Ishikawa (cell line): ENCODE measurements around the gene SLC16A7.

Source experiments
- CEBPB ChIP-seq: IDR thresholded peaks from 2 replicates; pipeline ENCODE4 v1.6.1; 2012
- CREB1 ChIP-seq: IDR thresholded peaks from 2 replicates; pipeline ENCODE4 v1.6.1; 2012; ENCODE audit warnings: low read depth
- EGR1 ChIP-seq: IDR thresholded peaks from 2 replicates; pipeline ENCODE4 v1.6.1; 2012
- EP300 ChIP-seq: IDR thresholded peaks from 2 replicates; pipeline ENCODE4 v1.6.1; 2012; ENCODE audit warnings: borderline replicate concordance
- FOXM1 ChIP-seq: IDR thresholded peaks from 2 replicates; pipeline ENCODE4 v1.6.1; 2012; ENCODE audit warnings: low read depth, borderline replicate concordance
- NFIC ChIP-seq: IDR thresholded peaks from 2 replicates; pipeline ENCODE4 v1.6.1; 2012
- RAD21 ChIP-seq: IDR thresholded peaks from 2 replicates; pipeline ENCODE4 v1.6.1; 2012; ENCODE audit warnings: low read depth
- TAF1 ChIP-seq: IDR thresholded peaks from 2 replicates; pipeline ENCODE4 v1.6.1; 2012; ENCODE audit warnings: low read depth, mild to moderate bottlenecking
- TCF12 ChIP-seq: IDR thresholded peaks from 2 replicates; pipeline ENCODE4 v1.6.1; 2012; ENCODE audit warnings: low read depth
- TEAD4 ChIP-seq: IDR thresholded peaks from 2 replicates; pipeline ENCODE4 v1.6.1; 2012
- YY1 ChIP-seq: IDR thresholded peaks from 2 replicates; pipeline ENCODE4 v1.6.1; 2012; ENCODE audit warnings: low read depth
- ZBTB7A ChIP-seq: IDR thresholded peaks from 2 replicates; pipeline ENCODE4 v1.6.1; 2012; ENCODE audit warnings: low read depth
- TF ChIP-seq, protein P1 (sequence below): IDR thresholded peaks from 2 replicates; pipeline ENCODE4 v1.6.1; 2012
- TF ChIP-seq, protein P2 (sequence below): IDR thresholded peaks from 2 replicates; pipeline ENCODE4 v1.6.1; 2012
- TF ChIP-seq, protein P3 (sequence below): IDR thresholded peaks from 2 replicates; pipeline ENCODE4 v1.6.1; 2012; ENCODE audit warnings: low read depth, mild to moderate bottlenecking

The SLC16A7 gene

GRCh38 chr12:59574406-59574805 lies 21.4 kb upstream of the SLC16A7 start:
- no peak for TF ChIP-seq CREB1

GRCh38 chr12:59575826-59576225 lies 20.0 kb upstream of the SLC16A7 start:
- TF ChIP-seq YY1 (no peak), EGR1 (no peak), NFIC (no peak), RAD21 (no peak), FOXM1 (no peak), ZBTB7A (no peak), CREB1 (no peak), CEBPB (no peak), TEAD4 (no peak), TCF12 (no peak)
- TF ChIP-seq, protein P1, sequence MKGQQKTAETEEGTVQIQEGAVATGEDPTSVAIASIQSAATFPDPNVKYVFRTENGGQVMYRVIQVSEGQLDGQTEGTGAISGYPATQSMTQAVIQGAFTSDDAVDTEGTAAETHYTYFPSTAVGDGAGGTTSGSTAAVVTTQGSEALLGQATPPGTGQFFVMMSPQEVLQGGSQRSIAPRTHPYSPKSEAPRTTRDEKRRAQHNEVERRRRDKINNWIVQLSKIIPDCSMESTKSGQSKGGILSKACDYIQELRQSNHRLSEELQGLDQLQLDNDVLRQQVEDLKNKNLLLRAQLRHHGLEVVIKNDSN = no peak
- TF ChIP-seq, protein P2, sequence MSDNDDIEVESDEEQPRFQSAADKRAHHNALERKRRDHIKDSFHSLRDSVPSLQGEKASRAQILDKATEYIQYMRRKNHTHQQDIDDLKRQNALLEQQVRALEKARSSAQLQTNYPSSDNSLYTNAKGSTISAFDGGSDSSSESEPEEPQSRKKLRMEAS = no peak
- TF ChIP-seq, protein P3, sequence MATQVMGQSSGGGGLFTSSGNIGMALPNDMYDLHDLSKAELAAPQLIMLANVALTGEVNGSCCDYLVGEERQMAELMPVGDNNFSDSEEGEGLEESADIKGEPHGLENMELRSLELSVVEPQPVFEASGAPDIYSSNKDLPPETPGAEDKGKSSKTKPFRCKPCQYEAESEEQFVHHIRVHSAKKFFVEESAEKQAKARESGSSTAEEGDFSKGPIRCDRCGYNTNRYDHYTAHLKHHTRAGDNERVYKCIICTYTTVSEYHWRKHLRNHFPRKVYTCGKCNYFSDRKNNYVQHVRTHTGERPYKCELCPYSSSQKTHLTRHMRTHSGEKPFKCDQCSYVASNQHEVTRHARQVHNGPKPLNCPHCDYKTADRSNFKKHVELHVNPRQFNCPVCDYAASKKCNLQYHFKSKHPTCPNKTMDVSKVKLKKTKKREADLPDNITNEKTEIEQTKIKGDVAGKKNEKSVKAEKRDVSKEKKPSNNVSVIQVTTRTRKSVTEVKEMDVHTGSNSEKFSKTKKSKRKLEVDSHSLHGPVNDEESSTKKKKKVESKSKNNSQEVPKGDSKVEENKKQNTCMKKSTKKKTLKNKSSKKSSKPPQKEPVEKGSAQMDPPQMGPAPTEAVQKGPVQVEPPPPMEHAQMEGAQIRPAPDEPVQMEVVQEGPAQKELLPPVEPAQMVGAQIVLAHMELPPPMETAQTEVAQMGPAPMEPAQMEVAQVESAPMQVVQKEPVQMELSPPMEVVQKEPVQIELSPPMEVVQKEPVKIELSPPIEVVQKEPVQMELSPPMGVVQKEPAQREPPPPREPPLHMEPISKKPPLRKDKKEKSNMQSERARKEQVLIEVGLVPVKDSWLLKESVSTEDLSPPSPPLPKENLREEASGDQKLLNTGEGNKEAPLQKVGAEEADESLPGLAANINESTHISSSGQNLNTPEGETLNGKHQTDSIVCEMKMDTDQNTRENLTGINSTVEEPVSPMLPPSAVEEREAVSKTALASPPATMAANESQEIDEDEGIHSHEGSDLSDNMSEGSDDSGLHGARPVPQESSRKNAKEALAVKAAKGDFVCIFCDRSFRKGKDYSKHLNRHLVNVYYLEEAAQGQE = no peak

DNA sequence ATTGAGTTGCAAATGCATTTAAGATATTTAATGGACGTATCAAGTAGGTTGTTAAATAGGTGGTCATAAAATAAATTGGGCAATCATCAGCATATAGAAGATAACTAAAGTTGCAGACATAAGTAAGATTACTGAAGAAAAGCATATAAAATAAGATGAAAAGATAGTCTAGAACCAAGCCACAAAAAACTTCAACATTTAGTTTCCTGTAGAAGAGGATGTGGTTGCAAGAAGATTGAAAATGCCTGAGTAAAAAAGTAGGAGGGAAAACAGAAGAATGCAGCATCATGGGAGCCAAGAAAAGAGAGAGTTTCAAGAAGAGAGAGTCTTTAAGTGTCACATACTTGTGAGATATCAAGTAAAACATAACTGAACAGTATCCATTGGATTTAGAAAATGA lies 17.6 kb upstream of the SLC16A7 start:
- TF ChIP-seq, protein P1 = no peak
- TF ChIP-seq TEAD4 = no peak
- no peak for TF ChIP-seq TAF1
- no peak for TF ChIP-seq FOXM1
- no peak for TF ChIP-seq CEBPB
- TF ChIP-seq EP300 = no peak

- no peak for TF ChIP-seq NFIC
- no peak for TF ChIP-seq YY1
- TF ChIP-seq TAF1 = no peak
- TF ChIP-seq CREB1 = no peak
- no peak for TF ChIP-seq FOXM1
- TF ChIP-seq EP300 = no peak
- TF ChIP-seq EGR1 = no peak
- no peak for TF ChIP-seq CEBPB
- TF ChIP-seq TCF12 = no peak
- no peak for TF ChIP-seq TEAD4
- TF ChIP-seq, protein P2 = no peak
- no peak for TF ChIP-seq RAD21
- TF ChIP-seq, protein P3 = no peak
- TF ChIP-seq, protein P1 = no peak
- TF ChIP-seq ZBTB7A = no peak
Measured at GRCh38 chr12:59579631-59580030, 16.2 kb upstream of the SLC16A7 start.

GRCh38 chr12:59580050-59580449 lies 15.8 kb upstream of the SLC16A7 start:
- TF ChIP-seq EGR1 = no peak
- TF ChIP-seq, protein P2 = no peak
- TF ChIP-seq, protein P1 = no peak
- no peak for TF ChIP-seq CEBPB
- TF ChIP-seq YY1 = no peak
- no peak for TF ChIP-seq CREB1
